ENCODE results near the gene NFS1.

GRCh38 chr20:35721219-35721618, 22.1 kb upstream of the NFS1 start:
- TF ChIP-seq EZH2 (IDR thresholded peaks at IDR 0.05; ENCODE audit: insufficient read depth, poor library complexity, severe bottlenecking), result no peak
- no peak for TF ChIP-seq EZH2phosphoT487 (IDR thresholded peaks at IDR 0.05; ENCODE audit: insufficient read depth, low read depth)

Measured in GM23248 (cell line).